Body of pancreas (tissue), 4 donors: ENCODE data around the gene HECW1.

ENCODE experiments used
- POLR2A ChIP-seq, 3 donors: fragments of 450-650 bp; IDR thresholded peaks; one replicate each; pipeline ENCODE4 v1.6.1; 2016; ENCODE audit warnings: antibody characterized with exemption in 3 of 3, mild to moderate bottlenecking in 2 of 3
- TF ChIP-seq, protein P1 (sequence below), 7 experiments: fragments of 450-650 bp in 4 of 7; fragments of 200-600 bp in 3 of 7; sonication (generic) in 3 of 7; IDR thresholded peaks; one replicate each; pipeline ENCODE4 v1.5.1; 2016 to 2019; ENCODE audit warnings: antibody characterized with exemption in 7 of 7

DNA sequence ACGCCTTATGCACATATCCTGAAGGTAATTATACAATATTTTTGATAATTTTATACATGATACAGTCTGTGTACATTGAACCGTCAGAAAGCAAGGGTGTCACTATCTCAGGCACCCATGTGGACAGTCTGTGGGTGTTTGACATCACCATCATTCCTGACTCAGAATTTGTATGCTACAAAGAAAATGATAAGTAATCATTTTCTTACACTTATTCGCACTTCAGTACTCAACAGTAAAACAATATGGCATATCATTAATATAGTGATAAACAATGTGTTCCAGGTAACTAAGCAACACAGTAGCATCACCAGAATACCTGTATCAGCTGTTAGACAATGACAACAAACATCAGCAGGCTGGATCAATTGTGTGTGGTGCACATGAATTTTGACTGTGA, 17.9 kb downstream of the HECW1 start:
- TF ChIP-seq POLR2A (IDR thresholded peaks at IDR 0.05) = no peak
- TF ChIP-seq, protein P1, sequence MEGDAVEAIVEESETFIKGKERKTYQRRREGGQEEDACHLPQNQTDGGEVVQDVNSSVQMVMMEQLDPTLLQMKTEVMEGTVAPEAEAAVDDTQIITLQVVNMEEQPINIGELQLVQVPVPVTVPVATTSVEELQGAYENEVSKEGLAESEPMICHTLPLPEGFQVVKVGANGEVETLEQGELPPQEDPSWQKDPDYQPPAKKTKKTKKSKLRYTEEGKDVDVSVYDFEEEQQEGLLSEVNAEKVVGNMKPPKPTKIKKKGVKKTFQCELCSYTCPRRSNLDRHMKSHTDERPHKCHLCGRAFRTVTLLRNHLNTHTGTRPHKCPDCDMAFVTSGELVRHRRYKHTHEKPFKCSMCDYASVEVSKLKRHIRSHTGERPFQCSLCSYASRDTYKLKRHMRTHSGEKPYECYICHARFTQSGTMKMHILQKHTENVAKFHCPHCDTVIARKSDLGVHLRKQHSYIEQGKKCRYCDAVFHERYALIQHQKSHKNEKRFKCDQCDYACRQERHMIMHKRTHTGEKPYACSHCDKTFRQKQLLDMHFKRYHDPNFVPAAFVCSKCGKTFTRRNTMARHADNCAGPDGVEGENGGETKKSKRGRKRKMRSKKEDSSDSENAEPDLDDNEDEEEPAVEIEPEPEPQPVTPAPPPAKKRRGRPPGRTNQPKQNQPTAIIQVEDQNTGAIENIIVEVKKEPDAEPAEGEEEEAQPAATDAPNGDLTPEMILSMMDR (IDR thresholded peaks at IDR 0.05) = no peak
